GM21360 (cell line): ENCODE data around the gene CD40.

Experiments used
- ATAC-seq: cut with Tn5 transposase; IDR thresholded peaks from one replicate; pipeline ENCODE4 v1.9.1; 2021; ENCODE audit warnings: mild to moderate bottlenecking, moderate library complexity; ENCODE audit not compliant: unreplicated experiment

Gene CD40

GRCh38 chr20:46171476-46171875 lies 53.4 kb downstream of the CD40 start:
- no peak for ATAC-seq

GRCh38 chr20:46171909-46172308 lies 53.8 kb downstream of the CD40 start:
- no peak for ATAC-seq

GRCh38 chr20:46172455-46172854 lies 54.3 kb downstream of the CD40 start:
- no peak for ATAC-seq

GRCh38 chr20:46172961-46173536 lies 54.9 kb downstream of the CD40 start:
- ATAC-seq = no peak

- no peak for ATAC-seq
Measured at GRCh38 chr20:46173652-46174468, 55.7 kb downstream of the CD40 start.

- no peak for ATAC-seq
Measured at GRCh38 chr20:46174469-46175126, 56.5 kb downstream of the CD40 start.

GRCh38 chr20:46175127-46175494 lies 57.0 kb downstream of the CD40 start:
- no peak for ATAC-seq

- ATAC-seq = no peak
Measured at GRCh38 chr20:46176739-46177378, 58.7 kb downstream of the CD40 start.

GRCh38 chr20:46177768-46178167 lies 59.7 kb downstream of the CD40 start:
- no peak for ATAC-seq

- no peak for ATAC-seq
Measured at GRCh38 chr20:46178891-46179290, 60.8 kb downstream of the CD40 start.
